CD14-positive monocyte (primary cell): ENCODE results near the gene ADAT3. TPM values are rescaled to one million over a fixed set of nuclear protein-coding genes. Genes with fewer than 3 reads are reported as not detected.

Source experiments
- DNase-seq, 3 donors: peaks; one replicate each; pipeline ENCODE4 v3.0.0-alpha.2; 2011 to 2022
- H2AFZ ChIP-seq: 2 replicates; pipeline ENCODE4 v1.6.0; 2012; ENCODE audit warnings: mild to moderate bottlenecking, low read depth, low read length, inconsistent platforms; ENCODE audit not compliant: insufficient read depth, poor library complexity, severe bottlenecking
- H3K27ac ChIP-seq, 2 donors: 1 replicate in 1 of 2; 2 replicates in 1 of 2; pipeline ENCODE4 v1.5.1; 2012 to 2013; ENCODE audit warnings: low read length in 2 of 2, control low read depth in 1 of 2, inconsistent platforms in 1 of 2, low read depth in 1 of 2, mild to moderate bottlenecking in 1 of 2
- H3K27me3 ChIP-seq, 2 donors: one replicate each; pipeline versions ENCODE4 v1.6.0 to v1.6.1; 2011 to 2013; ENCODE audit warnings: low read length in 2 of 2; ENCODE audit not compliant: control insufficient read depth in 2 of 2, insufficient read depth in 2 of 2
- H3K36me3 ChIP-seq, 2 donors: replicated peaks in 1 of 2; 1 replicate in 1 of 2; 2 replicates in 1 of 2; pipeline versions ENCODE4 v1.5.1 to v1.6.1; 2012 to 2013; ENCODE audit warnings: low read length in 2 of 2, control low read depth in 1 of 2, inconsistent platforms in 1 of 2, mild to moderate bottlenecking in 1 of 2; ENCODE audit not compliant: insufficient read depth in 2 of 2, control insufficient read depth in 1 of 2
- H3K4me1 ChIP-seq, 2 donors: 1 replicate in 1 of 2; 2 replicates in 1 of 2; pipeline versions ENCODE4 v1.5.1 to v1.6.1; 2012 to 2013; ENCODE audit warnings: low read length in 2 of 2, control low read depth in 1 of 2, inconsistent platforms in 1 of 2, mild to moderate bottlenecking in 1 of 2, moderate library complexity in 1 of 2; ENCODE audit not compliant: insufficient read depth in 2 of 2, control insufficient read depth in 1 of 2
- H3K4me2 ChIP-seq: replicated peaks from 2 replicates; pipeline ENCODE3; 2012; ENCODE audit warnings: low read length, moderate library complexity, mild to moderate bottlenecking; ENCODE audit not compliant: poor library complexity, severe bottlenecking; ENCODE audit errors: extremely low read depth
- H3K4me3 ChIP-seq, 3 experiments: fragments of 200-600 bp in 1 of 3; sonication (generic) in 1 of 3; replicated peaks in 1 of 3; 1 replicate in 2 of 3; 2 replicates in 1 of 3; pipeline ENCODE4 v1.5.1; 2011 to 2013; ENCODE audit warnings: low read length in 3 of 3, mild to moderate bottlenecking in 3 of 3, control low read depth in 2 of 3, low read depth in 2 of 3, inconsistent platforms in 1 of 3, moderate library complexity in 1 of 3
- H3K79me2 ChIP-seq: 2 replicates; pipeline ENCODE4 v1.6.0; 2012; ENCODE audit warnings: mild to moderate bottlenecking, control low read depth, inconsistent platforms, low read length, moderate library complexity; ENCODE audit not compliant: insufficient read depth
- H3K9ac ChIP-seq: 2 replicates; pipeline ENCODE4 v1.6.0; 2017; ENCODE audit warnings: low read length, mild to moderate bottlenecking; ENCODE audit not compliant: insufficient read depth, poor library complexity, severe bottlenecking
- H3K9me3 ChIP-seq, 2 donors: replicated peaks in 1 of 2; 1 replicate in 1 of 2; 2 replicates in 1 of 2; pipeline versions ENCODE4 v1.5.1 to v1.6.1; 2012 to 2013; ENCODE audit warnings: low read length in 2 of 2, control low read depth in 1 of 2; ENCODE audit not compliant: control insufficient read depth in 1 of 2, insufficient read depth in 1 of 2
- H4K20me1 ChIP-seq: 2 replicates; pipeline ENCODE4 v1.6.0; 2012; ENCODE audit warnings: mild to moderate bottlenecking, low read length, control low read depth, moderate library complexity; ENCODE audit not compliant: insufficient read depth
- H3K27ac Mint-ChIP-seq, 7 donors: one replicate each; pipeline ENCODE4 v1.8.0; 2020; ENCODE audit warnings: mild to moderate bottlenecking in 7 of 7, mixed read lengths in 7 of 7, moderate library complexity in 6 of 7, inconsistent platforms in 2 of 7
- H3K27me3 Mint-ChIP-seq, 3 donors: one replicate each; pipeline ENCODE4 v1.8.0; 2021 to 2022; ENCODE audit warnings: low read depth in 3 of 3, mild to moderate bottlenecking in 3 of 3, mixed read lengths in 3 of 3, moderate library complexity in 3 of 3, inconsistent platforms in 1 of 3
- H3K36me3 Mint-ChIP-seq, 2 donors: one replicate each; pipeline ENCODE4 v1.8.0; 2020; ENCODE audit warnings: mixed read lengths in 2 of 2, inconsistent platforms in 1 of 2, mild to moderate bottlenecking in 1 of 2
- H3K4me1 Mint-ChIP-seq: one replicate; pipeline ENCODE4 v1.8.0; 2020; ENCODE audit warnings: mild to moderate bottlenecking, mixed read lengths
- H3K4me3 Mint-ChIP-seq, 2 donors: one replicate each; pipeline ENCODE4 v1.8.0; 2020; ENCODE audit warnings: mild to moderate bottlenecking in 2 of 2, mixed read lengths in 2 of 2, moderate library complexity in 1 of 2
- H3K9me3 Mint-ChIP-seq, 7 donors: one replicate each; pipeline ENCODE4 v1.8.0; 2020 to 2022; ENCODE audit warnings: mixed read lengths in 7 of 7, mild to moderate bottlenecking in 6 of 7, moderate library complexity in 6 of 7, inconsistent platforms in 2 of 7
- WGBS: methylation state at CpG from one replicate; pipeline ENCODE4 v1.1.5; 2013; ENCODE audit warnings: missing lambda C conversion rate; ENCODE audit not compliant: insufficient coverage; 5-methylcytosine and 5-hydroxymethylcytosine counted together
- intact Hi-C, 2 donors: fragments of 100-400 bp; cut with micrococcal nuclease; formaldehyde crosslinking; loops; one replicate each; pipeline versions ENCODE4 v1.15.0 to v1.15.1; 2023
- polyA plus RNA-seq, 3 donors: library from polyadenylated mRNA; depleted of rRNA in 1 of 3; unstranded in 2 of 3; stranded (reverse) in 1 of 3; fragments of 300-500 nt in 2 of 3; fragments of >200 nt in 1 of 3; fragmentation: Illumina TruSeq in 2 of 3; gene quantifications; 1 replicate in 2 of 3; 2 replicates in 1 of 3; pipeline ENCODE4 v1.2.3, GENCODE V29; 2012 to 2021
- TF ChIP-seq, protein P1 (sequence below): fragments of 200-600 bp; IDR thresholded peaks from one replicate; pipeline ENCODE4 v1.8.0; 2022; ENCODE audit warnings: antibody characterized with exemption, mild to moderate bottlenecking

ADAT3 gene
- polyA plus RNA-seq, 3 donors: 2.7 to 3.2 (median 3.1) TPM

DNA sequence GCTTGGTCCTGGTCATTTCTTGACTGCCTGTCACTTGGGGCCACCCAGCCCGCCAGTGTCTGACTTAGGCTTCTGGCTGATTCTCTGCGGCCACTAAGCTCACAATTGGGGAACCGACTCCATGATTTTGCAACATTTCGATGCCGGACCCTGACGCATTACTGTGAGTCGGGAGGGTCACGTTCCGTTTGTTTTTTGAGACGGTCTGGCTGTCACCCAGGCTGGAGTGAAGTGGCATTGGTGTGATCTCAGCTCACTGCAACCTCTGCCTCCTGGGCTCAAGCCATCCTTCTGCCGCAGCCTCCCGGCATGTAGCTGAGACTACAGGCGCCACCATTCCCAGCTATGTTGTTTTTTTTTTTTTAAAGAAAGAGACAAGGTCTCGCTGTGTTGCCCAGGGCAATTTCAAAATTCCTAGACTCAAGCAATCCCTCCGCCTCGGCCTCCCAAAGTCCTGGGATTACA lies 3.2 kb upstream of the ADAT3 start:
- H3K27ac ChIP-seq: peak overlapping the region; percentile 96 to 99
- H4K20me1 ChIP-seq: peaks cover under 1% of the 10 kb centered on the region
- H3K4me3 ChIP-seq: peak overlapping the region in 1 of 3 experiments; percentile 13
- 9% methylated on average over 9 of the region's 16 CpGs for WGBS
- peaks cover 15% of the 10 kb centered on the region for H3K79me2 ChIP-seq
- Mint-ChIP-seq H3K27me3 (peaks cover 0 to 2% (median 0%) of the 10 kb centered on the region in 3 donors), H3K9me3 (no peaks in the 10 kb centered on the region), H3K4me1 (peaks cover 58% of the 10 kb centered on the region), H3K27ac (peak overlapping the region; percentile 99 to 100 (median 99)), H3K4me3 (peak overlapping the region; percentile 48 to 63), H3K36me3 (no peaks in the 10 kb centered on the region)
- no peaks in the 10 kb centered on the region for H3K36me3 ChIP-seq
- H3K4me1 ChIP-seq: peaks cover 65 to 79% of the 10 kb centered on the region in 2 donors
- intact Hi-C loops: loop anchor here in 1 of 2 donors (5.0 kb wide), 1 partner anchor 190 kb away; no protein-coding TSS in a partner anchor
- H2AFZ ChIP-seq: no peak overlapping the region
- peak overlapping the region; percentile 29 for H3K4me2 ChIP-seq
- peak; percentile 97 to 99 (median 98) for DNase-seq
- no peaks in the 10 kb centered on the region for H3K27me3 ChIP-seq
- TF ChIP-seq, protein P1, sequence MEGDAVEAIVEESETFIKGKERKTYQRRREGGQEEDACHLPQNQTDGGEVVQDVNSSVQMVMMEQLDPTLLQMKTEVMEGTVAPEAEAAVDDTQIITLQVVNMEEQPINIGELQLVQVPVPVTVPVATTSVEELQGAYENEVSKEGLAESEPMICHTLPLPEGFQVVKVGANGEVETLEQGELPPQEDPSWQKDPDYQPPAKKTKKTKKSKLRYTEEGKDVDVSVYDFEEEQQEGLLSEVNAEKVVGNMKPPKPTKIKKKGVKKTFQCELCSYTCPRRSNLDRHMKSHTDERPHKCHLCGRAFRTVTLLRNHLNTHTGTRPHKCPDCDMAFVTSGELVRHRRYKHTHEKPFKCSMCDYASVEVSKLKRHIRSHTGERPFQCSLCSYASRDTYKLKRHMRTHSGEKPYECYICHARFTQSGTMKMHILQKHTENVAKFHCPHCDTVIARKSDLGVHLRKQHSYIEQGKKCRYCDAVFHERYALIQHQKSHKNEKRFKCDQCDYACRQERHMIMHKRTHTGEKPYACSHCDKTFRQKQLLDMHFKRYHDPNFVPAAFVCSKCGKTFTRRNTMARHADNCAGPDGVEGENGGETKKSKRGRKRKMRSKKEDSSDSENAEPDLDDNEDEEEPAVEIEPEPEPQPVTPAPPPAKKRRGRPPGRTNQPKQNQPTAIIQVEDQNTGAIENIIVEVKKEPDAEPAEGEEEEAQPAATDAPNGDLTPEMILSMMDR: no peak
- H3K9ac ChIP-seq: peak overlapping the region; percentile 77
- no peaks in the 10 kb centered on the region for H3K9me3 ChIP-seq

DNA sequence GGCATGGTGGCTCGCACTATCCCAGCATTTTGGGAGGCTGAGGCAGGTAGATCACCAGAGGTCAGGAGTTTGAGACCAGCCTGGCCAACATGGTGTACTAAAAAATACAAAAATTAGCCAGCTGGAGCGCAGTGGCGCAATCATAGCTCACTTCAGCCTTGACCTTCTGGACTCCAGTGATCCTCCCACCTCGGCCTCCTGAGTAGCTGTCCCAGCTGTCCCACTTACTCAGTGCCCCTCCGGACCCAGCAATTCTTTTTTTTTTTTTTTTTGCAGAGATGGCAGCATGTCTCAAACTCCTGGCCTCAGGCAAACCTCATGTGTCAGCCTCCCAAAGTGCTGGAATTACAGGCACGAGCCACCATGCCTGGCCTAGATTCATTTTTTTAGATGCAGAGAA lies 2.3 kb upstream of the ADAT3 start:
- Histone ChIP-seq H3K27ac (peak overlapping the region; percentile 96 to 99), H3K27me3 (no peaks in the 10 kb centered on the region), H2AFZ (no peak overlapping the region), H3K79me2 (peaks cover 24% of the 10 kb centered on the region), H3K4me3 (no peak overlapping the region), H4K20me1 (peaks cover 10% of the 10 kb centered on the region), H3K4me2 (no peak overlapping the region), H3K4me1 (peaks cover 56 to 70% of the 10 kb centered on the region in 2 donors), H3K9me3 (no peaks in the 10 kb centered on the region), H3K9ac (no peak overlapping the region), H3K36me3 (no peaks in the 10 kb centered on the region)
- peaks cover 0 to 2% (median 0%) of the 10 kb centered on the region in 3 donors for H3K27me3 Mint-ChIP-seq
- no peak overlapping the region for H3K4me3 Mint-ChIP-seq
- intact Hi-C loops: loop anchor here in 1 of 2 donors (5.0 kb wide), 1 partner anchor 189 kb away; no protein-coding TSS in a partner anchor
- WGBS: 84% methylated on average over 4 of the region's 6 CpGs
- peaks cover 50% of the 10 kb centered on the region for H3K4me1 Mint-ChIP-seq
- TF ChIP-seq, protein P1: no peak
- no peaks in the 10 kb centered on the region for H3K36me3 Mint-ChIP-seq
- peak overlapping the region; percentile 99 to 100 (median 99) for H3K27ac Mint-ChIP-seq
- no peaks in the 10 kb centered on the region for H3K9me3 Mint-ChIP-seq
- no peak for DNase-seq
